ENCODE results near the gene OVOL2. TPM values are rescaled to one million over a fixed set of nuclear protein-coding genes. Genes with fewer than 3 reads are reported as not detected.
"Not testable (repeated sequence)": the region's sequence is repeated elsewhere in the genome, so short reads cannot be mapped to it uniquely, and the experiment has no call there.

The OVOL2 gene
- polyA plus RNA-seq (ENCODE audit: insufficient read length) = not detected

- no peak for DNase-seq (ENCODE audit: low read depth)
These were observed at the start of gene OVOL2 for GRCh38 chr20:18057101-18057993. Gene OVOL2 (minus strand): TSS chr20:18057916. CDS start chr20:18057634, 282 bp downstream.

GRCh38 chr20:18103497-18103896 is 45.8 kb upstream of the OVOL2 start:
- no peak for DNase-seq (ENCODE audit: low read depth)

- DNase-seq (ENCODE audit: low read depth) = no peak
These were observed 43.6 kb upstream of the OVOL2 start for GRCh38 chr20:18101125-18101810.

- not testable (repeated sequence) for DNase-seq (ENCODE audit: low read depth)
These were observed 42.9 kb upstream of the OVOL2 start for GRCh38 chr20:18100569-18100968.

- no peak for DNase-seq (ENCODE audit: low read depth)
These were observed 36.5 kb upstream of the OVOL2 start for GRCh38 chr20:18094191-18094590.

- DNase-seq (ENCODE audit: low read depth) = no peak
These were observed 35.7 kb upstream of the OVOL2 start for GRCh38 chr20:18093388-18093787.

- DNase-seq (ENCODE audit: low read depth) = no peak
These were observed 35.2 kb upstream of the OVOL2 start for GRCh38 chr20:18092890-18093289.

- DNase-seq (ENCODE audit: low read depth) = no peak
These were observed 33.9 kb upstream of the OVOL2 start for GRCh38 chr20:18091623-18092022.

GRCh38 chr20:18090477-18090876 is 32.8 kb upstream of the OVOL2 start:
- DNase-seq (ENCODE audit: low read depth) = no peak

GRCh38 chr20:18090044-18090443 is 32.3 kb upstream of the OVOL2 start:
- no peak for DNase-seq (ENCODE audit: low read depth)

- not testable (repeated sequence) for DNase-seq (ENCODE audit: low read depth)
These were observed 31.1 kb upstream of the OVOL2 start for GRCh38 chr20:18088841-18089240.

GRCh38 chr20:18088298-18088697 is 30.6 kb upstream of the OVOL2 start:
- DNase-seq (ENCODE audit: low read depth) = not testable (repeated sequence)

- no peak for DNase-seq (ENCODE audit: low read depth)
These were observed 29.3 kb upstream of the OVOL2 start for GRCh38 chr20:18087054-18087453.

GRCh38 chr20:18080836-18081235 is 23.1 kb upstream of the OVOL2 start:
- not testable (repeated sequence) for DNase-seq (ENCODE audit: low read depth)

GRCh38 chr20:18079756-18080353 is 22.1 kb upstream of the OVOL2 start:
- no peak for DNase-seq (ENCODE audit: low read depth)

GRCh38 chr20:18077157-18077556 is 19.4 kb upstream of the OVOL2 start:
- no peak for DNase-seq (ENCODE audit: low read depth)

- DNase-seq (ENCODE audit: low read depth) = no peak
These were observed 14.8 kb upstream of the OVOL2 start for GRCh38 chr20:18072532-18072931.

- DNase-seq (ENCODE audit: low read depth) = no peak
These were observed 9.0 kb upstream of the OVOL2 start for GRCh38 chr20:18066421-18067333.

- DNase-seq (ENCODE audit: low read depth) = no peak
These were observed 6.0 kb upstream of the OVOL2 start for GRCh38 chr20:18063676-18064075.

- no peak for DNase-seq (ENCODE audit: low read depth)
These were observed 1.9 kb upstream of the OVOL2 start for GRCh38 chr20:18059603-18060002.

All from forelimb muscle (tissue), 1 donor.